Endodermal cell (in vitro differentiated cells): Measurements from ENCODE around the gene VSIG10L. TPM values are rescaled to one million over a fixed set of nuclear protein-coding genes. Genes with fewer than 3 reads are reported as not detected.

Experiments used
- DNase-seq: peaks from one replicate; pipeline ENCODE4 v3.0.0-alpha.2; 2017
- H3K27ac ChIP-seq: 2 replicates; pipeline ENCODE4 v1.5.1; 2013; ENCODE audit warnings: mild to moderate bottlenecking, low read depth, low read length, moderate library complexity
- H3K27me3 ChIP-seq: 2 replicates; pipeline ENCODE4 v1.6.1; 2013; ENCODE audit warnings: mild to moderate bottlenecking, low read length, moderate library complexity; ENCODE audit not compliant: insufficient read depth, control insufficient read depth, poor library complexity, severe bottlenecking
- H3K36me3 ChIP-seq: 2 replicates; pipeline ENCODE4 v1.7.0; 2013; ENCODE audit warnings: mild to moderate bottlenecking, low read length, moderate library complexity; ENCODE audit not compliant: control insufficient read depth, insufficient read depth
- H3K4me1 ChIP-seq: one replicate; pipeline ENCODE4 v1.7.0; 2013; ENCODE audit warnings: low read length; ENCODE audit not compliant: control insufficient read depth, insufficient read depth
- H3K4me3 ChIP-seq: 2 replicates; pipeline ENCODE4 v1.5.1; 2013; ENCODE audit warnings: mild to moderate bottlenecking, low read length, moderate library complexity
- H3K9ac ChIP-seq: 2 replicates; pipeline ENCODE4 v1.6.1; 2013; ENCODE audit warnings: mild to moderate bottlenecking, low read length, moderate library complexity; ENCODE audit not compliant: poor library complexity, severe bottlenecking; ENCODE audit errors: extremely low read depth
- H3K9me3 ChIP-seq: 2 replicates; pipeline ENCODE4 v1.6.1; 2013; ENCODE audit warnings: mild to moderate bottlenecking, low read length, moderate library complexity; ENCODE audit not compliant: control insufficient read depth
- H3K27ac Mint-ChIP-seq: 2 replicates; pipeline ENCODE4 v1.8.0; 2020; ENCODE audit warnings: mixed read lengths
- H3K27me3 Mint-ChIP-seq: 2 replicates; pipeline ENCODE4 v1.8.0; 2021; ENCODE audit warnings: mild to moderate bottlenecking, mixed read lengths; ENCODE audit not compliant: insufficient read depth
- H3K36me3 Mint-ChIP-seq: 2 replicates; pipeline ENCODE4 v1.8.0; 2020; ENCODE audit warnings: low read depth, mixed read lengths
- H3K4me1 Mint-ChIP-seq: 2 replicates; pipeline ENCODE4 v1.8.0; 2020; ENCODE audit warnings: mixed read lengths
- H3K4me3 Mint-ChIP-seq: 2 replicates; pipeline ENCODE4 v1.8.0; 2020; ENCODE audit warnings: mild to moderate bottlenecking, moderate library complexity, mixed read lengths
- H3K9me3 Mint-ChIP-seq: 2 replicates; pipeline ENCODE4 v1.8.0; 2020; ENCODE audit warnings: mild to moderate bottlenecking, mixed read lengths
- WGBS, 2 experiments: methylation state at CpG; one replicate each; pipeline versions ENCODE4 v1.1.5 to v1.1.7; 2013; ENCODE audit warnings: missing lambda C conversion rate in 2 of 2, mixed read lengths in 1 of 2; ENCODE audit not compliant: insufficient coverage in 1 of 2, insufficient read length in 1 of 2; 5-methylcytosine and 5-hydroxymethylcytosine counted together
- total RNA-seq, 2 donors: library from RNA; stranded (reverse); fragmentation: NEBNext Ultra II Directional in 1 of 2; extraction: Animal tissue kit (Norgen Biotek cat#: 25700) in 1 of 2; gene quantifications; 2 replicates in 1 of 2; 3 replicates in 1 of 2; pipeline ENCODE4 v1.2.1, GENCODE V29; 2021
- TF ChIP-seq, protein P1 (sequence below): fragments of 200-600 bp; sonication (generic); conservative IDR thresholded peaks from 2 replicates; pipeline ENCODE4 v1.5.0; 2021; ENCODE audit warnings: antibody characterized with exemption, mild to moderate bottlenecking

The VSIG10L gene
- total RNA-seq, 2 donors from 2014 or later: 6.4 to 11.5 TPM

DNA sequence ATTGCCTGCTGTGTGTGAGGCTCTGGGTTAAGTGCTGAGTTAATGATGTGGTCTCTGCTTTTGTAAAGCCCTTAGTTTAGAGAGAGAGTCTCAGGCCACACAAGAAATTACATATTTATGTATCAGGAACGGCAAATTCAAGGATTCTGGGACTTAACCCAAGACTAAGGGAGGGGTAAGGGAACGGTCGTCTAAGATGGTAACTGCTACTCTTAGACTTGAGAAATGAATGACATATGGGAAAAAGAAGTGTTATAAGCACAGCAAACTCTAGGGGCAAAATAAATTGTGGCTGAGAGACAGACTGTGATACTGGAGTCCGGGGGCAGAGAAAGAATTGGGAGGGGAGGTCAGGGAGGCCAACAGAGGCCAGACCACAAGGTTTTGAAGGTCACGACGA lies 10.2 kb downstream of the VSIG10L start:
- DNase-seq: no peak
- no peak overlapping the region for H3K9ac ChIP-seq
- no peak overlapping the region for H3K27ac ChIP-seq
- Mint-ChIP-seq H3K27ac (no peak overlapping the region), H3K9me3 (peaks cover 3% of the 10 kb centered on the region), H3K27me3 (no peaks in the 10 kb centered on the region), H3K36me3 (peaks cover 53% of the 10 kb centered on the region), H3K4me1 (peaks cover 2% of the 10 kb centered on the region), H3K4me3 (no peak overlapping the region)
- TF ChIP-seq, protein P1, sequence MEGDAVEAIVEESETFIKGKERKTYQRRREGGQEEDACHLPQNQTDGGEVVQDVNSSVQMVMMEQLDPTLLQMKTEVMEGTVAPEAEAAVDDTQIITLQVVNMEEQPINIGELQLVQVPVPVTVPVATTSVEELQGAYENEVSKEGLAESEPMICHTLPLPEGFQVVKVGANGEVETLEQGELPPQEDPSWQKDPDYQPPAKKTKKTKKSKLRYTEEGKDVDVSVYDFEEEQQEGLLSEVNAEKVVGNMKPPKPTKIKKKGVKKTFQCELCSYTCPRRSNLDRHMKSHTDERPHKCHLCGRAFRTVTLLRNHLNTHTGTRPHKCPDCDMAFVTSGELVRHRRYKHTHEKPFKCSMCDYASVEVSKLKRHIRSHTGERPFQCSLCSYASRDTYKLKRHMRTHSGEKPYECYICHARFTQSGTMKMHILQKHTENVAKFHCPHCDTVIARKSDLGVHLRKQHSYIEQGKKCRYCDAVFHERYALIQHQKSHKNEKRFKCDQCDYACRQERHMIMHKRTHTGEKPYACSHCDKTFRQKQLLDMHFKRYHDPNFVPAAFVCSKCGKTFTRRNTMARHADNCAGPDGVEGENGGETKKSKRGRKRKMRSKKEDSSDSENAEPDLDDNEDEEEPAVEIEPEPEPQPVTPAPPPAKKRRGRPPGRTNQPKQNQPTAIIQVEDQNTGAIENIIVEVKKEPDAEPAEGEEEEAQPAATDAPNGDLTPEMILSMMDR: no peak
- H3K27me3 ChIP-seq: no peaks in the 10 kb centered on the region
- peaks cover 21% of the 10 kb centered on the region for H3K36me3 ChIP-seq
- H3K4me1 ChIP-seq: no peaks in the 10 kb centered on the region
- H3K4me3 ChIP-seq: no peak overlapping the region
- no peaks in the 10 kb centered on the region for H3K9me3 ChIP-seq
- 96% methylated on average over 6 of the region's 6 CpGs for WGBS, 2 experiments

DNA sequence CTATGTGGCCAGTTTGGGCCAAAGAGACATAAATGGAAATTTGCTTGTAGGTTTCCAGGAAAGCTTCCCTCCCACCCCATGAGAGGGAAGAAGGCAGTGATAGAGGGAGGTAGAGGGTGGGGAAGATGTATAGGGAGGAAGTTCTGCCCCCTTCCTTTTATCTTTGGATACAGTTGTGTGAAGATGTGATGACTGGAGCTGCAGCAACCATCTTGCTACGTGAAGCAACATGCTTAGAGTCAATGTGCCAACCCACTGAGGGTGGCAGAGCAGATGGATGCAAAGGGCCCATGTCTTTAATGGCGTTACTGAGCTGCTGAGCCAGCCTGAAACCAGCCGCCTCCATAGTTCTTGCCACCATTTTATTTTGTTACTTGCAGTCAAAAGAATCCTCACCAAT lies 10.7 kb downstream of the VSIG10L start:
- H3K36me3 Mint-ChIP-seq: peaks cover 52% of the 10 kb centered on the region
- Histone ChIP-seq H3K36me3 (peaks cover 21% of the 10 kb centered on the region), H3K27ac (no peak overlapping the region), H3K4me1 (no peaks in the 10 kb centered on the region), H3K4me3 (no peak overlapping the region), H3K9ac (no peak overlapping the region), H3K27me3 (no peaks in the 10 kb centered on the region), H3K9me3 (no peaks in the 10 kb centered on the region)
- H3K27me3 Mint-ChIP-seq: no peaks in the 10 kb centered on the region
- H3K4me1 Mint-ChIP-seq: peaks cover 2% of the 10 kb centered on the region
- H3K27ac Mint-ChIP-seq: no peak overlapping the region
- H3K4me3 Mint-ChIP-seq: no peak overlapping the region
- H3K9me3 Mint-ChIP-seq: peaks cover 3% of the 10 kb centered on the region
- TF ChIP-seq, protein P1: no peak
- no peak for DNase-seq
- WGBS, 2 experiments: 78 to 81% methylated on average over 3 of the region's 3 CpGs

DNA sequence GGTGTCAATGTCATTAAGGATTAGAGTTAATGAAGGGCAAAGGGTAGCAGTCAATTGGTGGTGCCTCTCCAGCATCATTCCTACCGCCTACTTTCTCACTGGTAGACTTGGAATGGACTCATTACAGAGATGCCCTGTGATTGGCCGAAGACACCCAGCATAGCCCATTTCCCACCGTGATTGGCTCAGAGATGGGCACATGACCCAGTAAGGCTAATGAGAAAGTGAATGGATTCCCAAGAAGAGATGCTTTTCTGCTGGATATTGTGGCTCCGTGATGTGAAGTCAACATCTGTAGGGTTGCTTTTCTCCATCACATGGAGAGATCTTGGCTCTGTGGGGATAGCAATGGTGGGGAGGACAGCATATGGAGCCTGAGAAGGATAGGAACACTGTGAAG lies 11.6 kb downstream of the VSIG10L start:
- Mint-ChIP-seq H3K27ac (no peak overlapping the region), H3K36me3 (peaks cover 60% of the 10 kb centered on the region), H3K27me3 (no peaks in the 10 kb centered on the region), H3K4me1 (peaks cover 2% of the 10 kb centered on the region), H3K4me3 (no peak overlapping the region), H3K9me3 (peaks cover 3% of the 10 kb centered on the region)
- H3K27ac ChIP-seq: no peak overlapping the region
- peaks cover 21% of the 10 kb centered on the region for H3K36me3 ChIP-seq
- peak; percentile 45 for DNase-seq
- TF ChIP-seq, protein P1: no peak
- no peak overlapping the region for H3K9ac ChIP-seq
- H3K27me3 ChIP-seq: no peaks in the 10 kb centered on the region
- H3K4me1 ChIP-seq: no peaks in the 10 kb centered on the region
- no peaks in the 10 kb centered on the region for H3K9me3 ChIP-seq
- 94 to 100% methylated on average over 3 to 4 of the region's 4 CpGs for WGBS, 2 experiments
- no peak overlapping the region for H3K4me3 ChIP-seq
